ENCODE results near the gene SLC33A1.
"Not testable (repeated sequence)": the region's sequence is repeated elsewhere in the genome, so short reads cannot be mapped to it uniquely, and the experiment has no call there.

DNA sequence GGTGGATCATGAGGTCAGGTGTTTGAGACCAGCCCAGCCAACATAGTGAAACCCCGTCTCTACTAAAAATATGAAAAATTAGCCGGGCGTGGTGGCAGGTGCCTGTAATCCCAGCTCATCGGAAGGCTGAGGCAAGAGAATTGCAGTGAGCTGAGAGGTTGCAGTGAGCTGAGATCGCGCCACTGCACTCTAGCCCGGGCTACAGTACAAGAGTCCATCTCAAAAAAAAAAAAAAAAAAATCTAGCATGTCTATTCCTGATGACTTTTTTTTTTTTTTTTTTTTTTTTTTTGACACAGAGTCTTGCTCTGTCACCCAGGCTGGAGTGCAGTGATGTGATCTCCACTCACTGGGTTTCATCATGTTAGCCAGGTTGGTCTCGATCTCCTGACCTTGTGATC, 32.1 kb upstream of the SLC33A1 start:
- not testable (repeated sequence) for TF ChIP-seq POLR2AphosphoS5 (IDR thresholded peaks at IDR 0.05; ENCODE audit: low read depth); JUNB (IDR thresholded peaks at IDR 0.05; ENCODE audit: unreplicated experiment); EZH2 (IDR thresholded peaks at IDR 0.05; ENCODE audit: low read depth, unreplicated experiment)
- TF ChIP-seq, protein P1, sequence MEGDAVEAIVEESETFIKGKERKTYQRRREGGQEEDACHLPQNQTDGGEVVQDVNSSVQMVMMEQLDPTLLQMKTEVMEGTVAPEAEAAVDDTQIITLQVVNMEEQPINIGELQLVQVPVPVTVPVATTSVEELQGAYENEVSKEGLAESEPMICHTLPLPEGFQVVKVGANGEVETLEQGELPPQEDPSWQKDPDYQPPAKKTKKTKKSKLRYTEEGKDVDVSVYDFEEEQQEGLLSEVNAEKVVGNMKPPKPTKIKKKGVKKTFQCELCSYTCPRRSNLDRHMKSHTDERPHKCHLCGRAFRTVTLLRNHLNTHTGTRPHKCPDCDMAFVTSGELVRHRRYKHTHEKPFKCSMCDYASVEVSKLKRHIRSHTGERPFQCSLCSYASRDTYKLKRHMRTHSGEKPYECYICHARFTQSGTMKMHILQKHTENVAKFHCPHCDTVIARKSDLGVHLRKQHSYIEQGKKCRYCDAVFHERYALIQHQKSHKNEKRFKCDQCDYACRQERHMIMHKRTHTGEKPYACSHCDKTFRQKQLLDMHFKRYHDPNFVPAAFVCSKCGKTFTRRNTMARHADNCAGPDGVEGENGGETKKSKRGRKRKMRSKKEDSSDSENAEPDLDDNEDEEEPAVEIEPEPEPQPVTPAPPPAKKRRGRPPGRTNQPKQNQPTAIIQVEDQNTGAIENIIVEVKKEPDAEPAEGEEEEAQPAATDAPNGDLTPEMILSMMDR (conservative IDR thresholded peaks at IDR 0.05; ENCODE audit: low read depth in 2 of 2) = not testable (repeated sequence)

All from GM23338 (cell line).